GM18508 (cell line): Measurements from ENCODE around the gene GPR55.

Experiments
- ATAC-seq: cut with Tn5 transposase; IDR thresholded peaks from one replicate; pipeline ENCODE4 v1.9.1; 2021; ENCODE audit warnings: moderate number of reproducible peaks; ENCODE audit not compliant: insufficient read depth, unreplicated experiment

Gene GPR55

DNA sequence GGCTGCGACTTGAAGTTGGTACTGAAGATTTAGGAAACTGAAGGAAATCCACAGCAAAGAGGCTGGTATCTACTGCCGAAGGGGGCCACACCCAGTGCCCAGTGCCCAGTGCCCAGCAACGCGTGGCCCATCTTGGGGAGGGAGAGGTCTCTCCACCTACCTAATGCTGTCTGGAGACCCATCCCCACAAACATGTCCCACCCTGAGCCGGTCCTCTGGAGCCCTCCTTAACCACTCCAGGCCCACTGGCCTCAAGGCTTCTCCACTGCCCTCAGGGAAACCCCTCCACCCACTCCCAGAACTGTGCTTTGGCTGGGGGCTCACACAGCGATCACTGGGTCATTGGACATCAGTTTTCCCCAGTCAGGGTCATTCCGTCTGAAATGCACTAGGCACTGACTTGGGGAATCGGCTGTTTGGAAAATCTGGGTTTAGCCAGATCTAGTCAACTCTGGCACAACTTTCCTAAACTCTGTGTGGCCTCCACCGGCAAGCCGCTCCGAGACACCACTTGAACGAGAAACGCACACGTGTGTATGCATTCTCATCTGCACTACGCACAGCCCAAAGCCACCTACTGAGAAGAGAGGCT is 20.1 kb downstream of the GPR55 start:
- ATAC-seq: no peak

DNA sequence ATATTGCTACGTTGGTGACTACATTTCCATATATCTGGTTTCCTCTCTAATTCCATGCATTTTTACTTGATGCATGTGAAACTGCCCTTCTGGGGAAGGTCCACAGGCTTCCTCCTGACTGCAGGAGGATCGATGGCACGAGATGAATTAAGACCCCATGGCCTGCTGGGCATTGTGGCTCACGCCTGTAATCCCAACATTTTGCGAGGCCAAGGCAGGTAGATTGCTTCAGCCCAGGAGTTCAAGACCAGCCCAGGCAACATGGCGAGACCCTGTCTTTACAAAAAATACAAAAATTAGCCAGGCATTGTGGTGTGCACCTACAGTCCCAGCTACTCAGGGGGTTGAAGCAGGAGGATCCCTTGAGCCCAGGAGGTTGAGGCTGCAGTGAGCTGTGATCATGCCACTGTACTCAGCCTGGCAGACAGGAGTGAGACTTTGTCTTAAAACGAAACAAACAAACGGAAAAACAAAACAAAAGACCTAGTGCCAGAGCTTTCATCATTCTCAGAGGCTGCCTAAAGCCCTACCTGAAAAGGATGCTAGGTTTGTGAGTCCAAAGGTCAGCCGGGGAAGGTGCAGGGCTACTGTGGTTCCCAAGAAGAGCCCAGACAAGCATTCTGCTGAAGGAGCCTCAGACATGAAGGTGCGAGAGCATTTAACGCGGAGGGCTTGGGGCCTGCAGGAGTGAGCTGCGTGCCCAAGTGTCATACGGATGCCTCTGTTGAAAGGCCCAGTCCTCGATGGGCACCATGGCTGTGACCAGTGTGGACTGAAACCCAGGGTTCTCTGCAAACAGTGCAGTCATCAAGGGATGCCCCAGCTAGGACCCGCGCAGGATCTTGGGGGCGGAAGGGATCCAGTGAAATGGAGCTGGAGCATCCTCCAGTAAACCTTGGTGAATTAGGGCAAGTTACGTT is 21.6 kb downstream of the GPR55 start:
- ATAC-seq: no peak

DNA sequence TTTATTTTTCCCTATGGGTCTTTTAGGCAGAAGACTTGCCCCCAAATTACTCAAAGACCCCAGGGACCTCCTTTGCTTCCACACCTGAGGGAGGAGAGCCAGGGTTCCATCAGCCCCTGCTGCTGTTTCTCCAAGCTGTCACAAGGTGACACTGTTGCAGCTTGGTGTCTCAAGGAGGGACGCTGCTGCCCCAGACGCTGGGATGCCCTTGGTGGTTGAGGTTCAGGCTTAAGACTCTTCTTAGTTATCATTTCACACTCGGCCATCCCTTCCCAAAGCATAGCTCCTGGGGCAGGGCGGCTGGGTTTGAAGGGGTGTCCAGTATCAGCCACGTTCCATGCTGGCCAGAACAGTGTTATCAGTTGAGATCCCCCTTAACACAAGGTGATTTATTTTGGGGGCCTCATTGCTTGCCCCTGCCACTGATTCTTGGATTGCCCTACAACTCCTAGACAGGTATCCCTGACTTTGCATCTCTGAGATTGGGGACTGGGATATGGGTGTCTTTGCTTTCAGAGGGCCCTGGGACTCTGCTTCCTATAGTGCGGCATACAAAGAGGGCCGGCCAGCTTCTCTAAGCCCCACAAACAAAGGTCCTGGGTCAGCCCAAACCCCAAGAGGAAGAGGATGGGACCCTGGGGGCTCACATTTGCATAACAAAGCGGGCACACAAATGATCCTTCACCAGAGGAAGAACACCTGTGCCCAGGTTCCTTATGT is 22.7 kb downstream of the GPR55 start:
- no peak for ATAC-seq

DNA sequence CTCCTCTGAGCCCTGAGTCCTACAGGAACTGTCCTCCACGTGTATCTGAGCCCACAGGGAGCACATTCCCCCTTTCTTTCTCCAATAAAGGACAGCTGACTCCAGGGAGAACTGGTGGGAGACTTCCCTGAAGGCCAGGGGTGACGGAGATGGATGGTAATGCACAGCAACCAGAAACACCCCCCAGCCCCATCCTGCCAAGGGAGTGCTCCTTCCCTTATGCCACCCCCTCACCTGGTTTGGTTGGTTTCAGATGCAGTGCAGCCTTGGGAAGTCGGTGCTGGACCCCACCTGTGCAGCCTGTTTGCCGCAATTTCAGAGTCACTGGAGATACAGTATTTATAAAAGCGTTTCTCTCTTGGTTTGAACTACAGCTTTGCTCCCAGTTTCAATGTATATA is 24.0 kb downstream of the GPR55 start:
- no peak for ATAC-seq

DNA sequence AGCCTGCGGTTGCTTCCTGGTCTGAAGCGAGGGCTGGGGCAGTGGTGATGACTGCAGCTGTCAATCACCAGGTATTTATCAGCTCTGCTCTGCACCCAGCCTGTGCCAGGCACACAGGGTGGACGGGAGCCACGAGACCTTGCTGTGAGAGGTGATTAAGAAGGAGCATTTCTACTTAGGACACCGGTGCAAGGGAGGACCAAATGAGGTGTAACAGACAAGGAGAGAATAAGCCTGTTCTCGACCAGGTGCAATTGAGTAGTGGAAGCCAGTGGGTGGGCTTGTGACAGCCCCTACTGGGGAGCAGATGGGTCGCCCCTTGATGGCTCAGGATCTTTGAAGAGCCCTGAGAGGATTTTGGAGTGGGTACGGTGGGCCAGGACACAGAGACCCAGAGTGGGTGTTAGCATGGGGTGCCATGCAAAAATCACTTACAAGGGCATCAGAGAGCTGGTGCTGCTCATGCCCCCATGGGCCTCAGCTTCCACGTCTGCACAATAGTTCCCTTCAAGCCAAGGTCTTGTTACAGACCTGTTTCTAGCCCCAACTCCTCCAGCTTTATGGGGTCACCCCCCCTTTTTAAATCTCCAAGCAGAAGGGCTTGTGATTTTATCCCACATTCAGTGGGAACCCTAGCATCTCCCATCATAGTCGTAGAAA is 24.6 kb downstream of the GPR55 start:
- no peak for ATAC-seq

DNA sequence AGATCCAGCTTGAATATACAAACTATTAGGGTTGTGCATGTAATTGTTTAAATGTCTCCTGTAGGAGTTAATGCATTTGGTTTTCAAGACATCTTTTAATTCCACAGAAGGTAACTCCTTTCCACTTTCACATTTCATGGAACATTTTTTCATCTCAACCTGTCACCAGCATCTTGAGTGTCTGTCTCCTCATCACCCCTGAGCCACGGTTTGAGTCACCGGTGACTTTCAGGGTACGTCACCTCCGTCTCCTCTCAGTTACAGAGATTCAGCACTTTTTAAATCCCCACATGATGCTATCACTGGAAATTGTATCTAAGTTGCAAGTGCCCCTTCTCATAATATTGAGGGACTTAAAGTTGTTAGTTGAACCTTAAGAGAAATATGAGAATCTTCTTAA is 25.3 kb downstream of the GPR55 start:
- ATAC-seq: no peak

DNA sequence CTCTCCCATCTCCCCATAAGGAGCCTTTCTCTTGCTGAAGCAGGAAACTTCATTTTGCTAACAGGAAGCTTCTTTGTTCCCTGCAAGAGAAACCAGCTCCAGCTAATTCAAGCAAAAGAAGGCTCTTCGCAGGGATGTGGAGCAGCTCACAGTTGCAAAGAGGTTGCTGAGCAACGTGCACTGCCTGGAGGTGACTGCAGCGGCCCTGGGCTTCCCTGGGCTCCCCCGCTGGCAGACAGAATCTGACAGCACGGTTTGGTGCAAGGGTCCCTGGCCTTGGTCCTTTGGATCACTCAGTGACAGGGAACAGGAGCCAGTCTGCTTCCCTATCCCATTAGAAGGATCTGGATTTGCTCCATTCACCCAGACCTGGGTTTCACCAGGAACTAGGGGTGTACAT is 25.8 kb downstream of the GPR55 start:
- ATAC-seq: no peak

DNA sequence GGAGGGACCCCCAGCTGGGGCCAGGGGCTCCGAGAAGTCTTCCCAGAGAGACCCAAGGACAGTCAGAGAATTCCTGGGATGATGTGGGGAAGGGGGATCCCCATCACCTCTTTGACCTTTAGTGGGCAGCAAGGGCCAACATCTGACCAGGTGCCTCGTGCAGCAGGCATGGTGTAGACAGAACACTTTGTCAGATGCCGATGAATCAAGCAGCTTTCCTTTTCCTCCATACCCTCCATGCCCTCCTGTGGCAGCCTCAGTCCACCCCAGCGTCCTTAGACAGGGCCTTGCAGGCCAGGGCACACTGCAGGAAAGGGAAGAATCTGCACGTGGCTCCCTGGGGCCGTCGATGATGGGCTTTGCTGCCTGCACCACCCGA is 26.3 kb downstream of the GPR55 start:
- no peak for ATAC-seq

DNA sequence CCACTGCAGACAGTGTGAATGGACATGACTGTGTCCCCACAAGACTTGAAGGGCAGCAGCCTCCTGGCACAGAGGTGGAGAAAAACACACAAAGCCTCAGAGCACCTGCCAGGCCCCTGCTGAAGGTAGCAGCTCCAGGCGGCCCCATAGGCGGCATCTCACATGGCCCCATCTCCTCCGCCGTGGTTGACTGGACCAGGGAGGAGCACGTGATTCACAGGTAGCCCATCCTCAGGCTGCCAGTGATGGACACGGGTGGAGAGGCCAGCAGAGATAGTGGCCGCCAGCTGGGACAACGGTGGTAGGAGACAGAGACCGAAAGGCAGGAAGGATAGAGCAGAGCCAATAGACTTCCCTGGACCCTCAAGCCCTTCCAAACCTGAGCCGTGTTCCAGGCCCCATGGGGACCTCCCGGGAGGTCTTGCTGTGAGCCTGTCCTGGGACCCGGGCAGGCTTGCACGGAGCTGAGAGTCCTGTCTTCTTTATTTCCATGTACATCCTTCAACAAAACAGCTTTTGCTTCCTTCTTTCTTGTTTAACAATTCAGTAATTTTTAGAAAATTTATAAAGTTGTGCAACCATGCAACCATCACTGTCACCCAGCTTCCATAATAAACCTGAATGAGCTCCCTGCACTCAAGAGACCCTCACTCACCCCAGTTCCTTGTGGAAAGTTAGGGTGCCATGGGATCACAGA is 26.9 kb downstream of the GPR55 start:
- ATAC-seq: no peak

DNA sequence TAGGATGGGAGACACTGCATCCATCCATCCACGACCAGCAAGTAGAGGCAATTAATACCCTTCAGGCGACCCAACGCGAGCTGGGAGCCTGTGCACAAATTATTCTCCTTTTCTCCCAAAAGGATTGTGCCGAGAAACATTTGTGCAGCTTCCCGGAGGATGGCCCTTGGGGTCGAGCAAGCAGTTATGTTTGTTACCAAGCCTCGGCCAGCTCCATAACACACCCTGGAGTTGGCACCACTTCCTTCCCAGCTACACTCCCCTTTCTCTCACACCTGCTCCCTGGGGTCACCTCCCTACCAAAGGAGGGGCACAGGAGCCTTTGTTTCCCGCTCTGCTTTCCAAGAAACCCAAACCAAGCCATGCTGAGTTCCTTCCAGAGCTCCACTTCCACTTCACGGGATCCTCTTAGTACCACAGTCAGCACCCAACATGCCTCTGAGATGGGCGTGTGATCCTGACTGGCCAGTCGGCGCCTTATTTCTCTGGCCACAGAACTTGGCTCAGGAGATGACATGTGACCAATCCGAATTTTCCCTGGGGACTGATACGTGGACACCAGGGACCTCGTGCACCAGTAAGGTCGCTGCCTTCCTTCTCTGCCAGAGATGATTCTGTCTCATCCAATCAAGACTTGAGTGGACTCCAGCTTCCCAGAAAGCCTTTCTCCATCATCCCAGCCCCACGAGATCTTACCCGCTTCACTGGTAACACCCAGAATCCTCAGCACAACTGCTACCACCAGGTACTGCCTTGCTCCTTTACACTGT is 28.5 kb downstream of the GPR55 start:
- no peak for ATAC-seq

DNA sequence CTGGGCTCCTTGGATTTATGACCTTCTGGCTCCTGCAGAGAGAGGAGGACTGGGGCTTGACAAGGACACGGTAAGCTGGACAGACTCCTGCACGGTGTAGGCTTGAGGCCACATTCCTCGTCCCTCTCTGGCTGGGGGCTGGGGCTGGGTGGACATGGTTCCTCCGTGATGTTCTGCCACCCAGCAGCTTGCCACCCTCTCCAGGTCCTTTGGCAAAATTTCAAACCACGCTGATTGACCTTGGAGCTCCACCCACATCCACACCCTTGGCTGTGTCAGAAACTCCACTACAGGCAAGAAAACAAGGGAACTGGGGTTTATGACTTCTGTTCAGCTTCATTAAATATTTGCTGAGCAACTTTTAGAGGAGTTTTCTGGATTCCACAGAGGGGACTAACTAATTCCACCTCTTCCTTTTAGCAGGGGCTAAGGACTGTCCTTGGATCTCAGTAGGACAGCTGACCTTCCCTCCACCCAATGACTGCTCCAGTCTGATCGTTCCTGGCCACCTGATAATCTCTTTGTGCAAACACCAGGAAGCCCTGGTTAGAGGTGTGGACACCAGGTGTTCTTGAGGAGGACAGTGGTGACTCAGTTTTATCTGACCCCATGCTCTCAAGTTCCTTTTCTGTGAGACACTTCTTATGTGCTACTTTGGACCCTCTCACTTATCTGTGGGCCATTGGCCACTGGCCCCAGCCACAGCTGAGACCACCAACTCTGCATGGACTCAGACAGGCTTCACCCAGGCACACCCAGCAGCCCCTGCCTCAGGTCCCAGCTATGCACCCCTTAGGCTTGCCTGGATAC is 29.3 kb downstream of the GPR55 start:
- no peak for ATAC-seq

DNA sequence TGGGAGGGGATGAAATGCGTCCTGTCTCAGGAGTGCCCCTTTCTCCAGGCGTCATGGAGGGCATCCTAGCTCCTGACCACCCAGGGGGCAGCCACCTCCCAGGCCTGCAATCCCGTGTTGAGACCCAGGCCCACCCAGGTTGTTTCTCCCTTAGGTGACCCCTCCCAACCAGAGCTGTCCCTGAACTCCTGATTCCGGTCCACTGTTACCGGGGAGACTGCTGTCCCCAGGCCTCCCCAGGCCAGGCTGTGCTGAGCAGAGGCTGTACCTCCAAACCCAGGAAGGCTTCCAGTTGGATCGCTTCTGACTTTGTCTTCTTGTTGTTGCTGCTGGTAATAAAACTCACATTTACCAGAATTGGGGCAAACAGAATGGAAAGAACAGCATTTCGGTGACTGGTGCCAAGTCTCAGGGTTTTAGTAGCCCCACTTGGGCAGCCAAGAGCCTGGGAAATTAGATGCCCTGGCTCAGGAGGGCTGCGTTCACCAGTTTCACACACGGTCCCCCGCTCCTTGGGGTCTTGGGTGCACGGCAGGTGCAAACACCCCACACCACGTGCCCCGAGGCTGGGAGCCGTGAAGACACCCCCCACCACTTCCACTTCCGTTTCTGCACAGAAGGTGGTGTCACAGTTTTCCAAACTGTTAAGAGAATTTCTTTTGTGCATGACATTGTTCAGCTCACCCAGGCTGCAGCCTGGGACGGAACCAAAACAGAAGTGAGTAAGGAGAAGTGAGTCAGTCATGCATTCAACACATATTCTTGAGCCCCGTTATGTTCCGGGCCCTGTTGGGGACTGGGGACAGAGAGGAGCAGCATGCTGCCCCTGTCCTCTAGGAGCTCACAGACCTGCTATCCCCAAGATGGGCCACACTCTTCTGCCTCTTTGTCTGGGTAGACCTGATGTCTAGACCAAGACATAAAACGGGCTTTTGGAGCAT is 30.9 kb downstream of the GPR55 start:
- ATAC-seq: no peak

DNA sequence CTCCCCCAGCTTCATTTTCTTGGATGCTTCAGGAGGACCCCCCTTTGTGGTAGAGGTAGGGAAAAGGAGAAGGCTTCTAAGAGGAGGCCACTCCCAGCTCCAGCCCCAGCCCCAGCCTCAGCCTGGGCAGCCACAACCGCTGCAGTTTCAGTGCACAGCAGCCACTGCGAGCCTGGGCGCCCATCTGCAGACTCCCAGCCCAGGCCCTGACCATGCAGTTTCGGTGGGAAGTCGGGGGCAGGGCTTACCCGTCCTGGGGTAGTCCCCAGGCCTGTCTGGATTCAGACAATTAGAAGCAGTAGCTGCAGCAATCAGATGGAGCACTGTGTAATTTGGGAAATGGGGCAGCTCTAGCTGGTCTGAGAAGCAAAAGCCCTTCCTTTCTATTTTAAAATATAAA is 31.7 kb downstream of the GPR55 start:
- ATAC-seq: peak; percentile 44

DNA sequence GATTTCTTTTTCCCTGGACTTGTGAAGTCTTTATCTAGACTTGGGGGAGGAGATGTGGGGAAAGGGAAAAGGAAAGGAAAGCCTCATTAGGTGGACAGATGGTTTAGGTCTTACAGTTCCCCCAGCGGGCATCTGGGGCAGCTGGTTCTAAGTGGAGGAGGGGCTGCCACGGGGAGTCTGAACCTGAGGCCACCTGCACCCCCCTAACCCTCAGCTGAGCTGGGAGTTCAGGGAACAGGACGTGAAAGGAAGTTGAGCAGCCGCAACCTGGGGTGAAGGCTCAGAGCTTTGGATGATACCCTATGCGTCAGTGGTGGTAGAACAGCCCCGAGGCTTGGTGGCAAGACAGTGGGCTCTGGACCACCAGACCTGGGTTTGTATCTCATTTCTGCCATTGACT is 33.5 kb downstream of the GPR55 start:
- no peak for ATAC-seq

DNA sequence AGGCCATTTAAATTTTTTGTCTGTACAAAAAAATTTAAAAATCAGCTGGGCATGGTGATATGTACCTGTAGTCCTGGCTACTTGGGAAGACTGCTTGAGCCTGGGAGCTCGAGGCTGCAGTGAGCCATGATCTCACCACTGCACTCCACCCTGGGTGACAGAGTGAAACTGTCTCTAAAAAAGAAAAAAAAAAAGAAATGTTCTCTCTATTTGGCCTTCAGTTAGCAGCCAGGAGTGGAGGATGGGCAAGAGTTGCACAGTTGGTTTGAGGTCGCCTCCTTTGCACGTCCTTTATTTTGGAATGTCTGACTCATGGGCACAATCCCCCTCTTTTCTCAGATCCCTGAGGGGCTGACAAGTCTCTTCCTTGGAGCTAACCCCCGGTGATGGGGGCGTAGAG is 34.0 kb downstream of the GPR55 start:
- no peak for ATAC-seq

DNA sequence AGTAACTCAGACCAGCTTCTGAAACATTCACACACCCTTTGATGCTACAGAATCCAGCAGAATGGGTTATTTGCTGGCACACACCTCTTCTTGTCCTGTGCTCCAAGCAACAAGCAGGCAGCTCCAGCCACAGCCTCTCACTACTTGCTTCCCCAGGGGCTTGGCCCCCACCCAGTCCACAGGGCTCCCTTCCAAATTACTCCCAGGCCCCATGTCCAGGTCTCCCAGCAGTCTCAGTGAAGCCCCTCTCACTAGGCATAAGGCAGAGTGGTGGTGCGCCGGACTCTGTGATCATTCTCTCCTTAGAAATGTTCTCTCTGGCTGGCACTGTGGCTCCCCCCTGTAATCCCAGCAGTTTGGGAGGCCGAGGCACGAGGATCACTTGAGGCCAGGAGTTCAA is 34.4 kb downstream of the GPR55 start:
- no peak for ATAC-seq

DNA sequence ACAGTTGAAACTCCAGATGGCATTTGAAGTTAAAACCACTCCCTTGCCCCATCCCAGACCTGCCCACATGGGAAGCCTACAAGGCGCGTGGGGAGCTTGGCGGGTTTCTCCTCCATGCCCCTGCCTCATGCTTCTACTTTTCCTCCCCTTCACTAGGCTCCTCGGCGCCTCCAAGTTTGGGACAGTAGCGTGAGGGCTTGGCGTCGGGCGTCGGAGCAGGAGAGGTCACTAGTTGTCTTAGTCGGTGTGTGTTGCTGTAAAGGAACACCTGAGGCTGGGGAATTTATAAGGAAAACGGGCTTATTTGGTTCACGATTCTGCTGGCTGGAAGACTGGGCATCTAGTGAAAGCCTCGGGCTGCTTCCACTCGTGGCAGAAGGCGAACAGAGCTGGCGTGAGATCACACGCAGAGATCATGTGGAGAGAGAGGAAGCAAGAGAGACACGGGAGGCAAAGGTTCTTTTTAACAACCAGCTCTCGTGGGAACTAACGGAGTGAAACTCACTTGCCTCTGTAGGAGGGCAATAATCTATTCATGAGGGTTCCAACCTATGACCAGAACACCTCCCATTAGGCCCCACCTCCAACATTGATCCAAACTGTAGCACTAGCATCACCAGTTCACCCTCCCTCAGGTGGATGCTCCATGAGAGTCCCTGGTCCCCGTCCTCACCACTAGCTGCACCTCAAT is 35.0 kb downstream of the GPR55 start:
- ATAC-seq: no peak
